GM18519 (cell line): ENCODE measurements around the gene MYO1E.
"Not testable (repeated sequence)": the region's sequence is repeated elsewhere in the genome, so short reads cannot be mapped to it uniquely, and the experiment has no call there.

Source experiments
- ATAC-seq: cut with Tn5 transposase; IDR thresholded peaks from one replicate; pipeline ENCODE4 v1.9.1; 2021; ENCODE audit warnings: mild to moderate bottlenecking, moderate library complexity; ENCODE audit not compliant: unreplicated experiment, low FRiP score

The MYO1E gene

GRCh38 chr15:59174835-59175831, 197.5 kb downstream of the MYO1E start:
- ATAC-seq: peak; percentile 67

GRCh38 chr15:59174151-59174834, 198.4 kb downstream of the MYO1E start:
- no peak for ATAC-seq

- ATAC-seq: no peak
Observed at GRCh38 chr15:59173194-59173593, 199.5 kb downstream of the MYO1E start.

- ATAC-seq: no peak
Observed at GRCh38 chr15:59172289-59172901, 200.3 kb downstream of the MYO1E start.

- no peak for ATAC-seq
Observed at GRCh38 chr15:59171067-59171397, 201.6 kb downstream of the MYO1E start.

GRCh38 chr15:59170295-59171066, 202.2 kb downstream of the MYO1E start:
- no peak for ATAC-seq

- no peak for ATAC-seq
Observed at GRCh38 chr15:59169251-59169708, 203.4 kb downstream of the MYO1E start.

GRCh38 chr15:59168536-59168935, 204.1 kb downstream of the MYO1E start:
- no peak for ATAC-seq

- ATAC-seq: no peak
Observed at GRCh38 chr15:59166601-59167265, 205.9 kb downstream of the MYO1E start.

- ATAC-seq: no peak
Observed at GRCh38 chr15:59166166-59166565, 206.5 kb downstream of the MYO1E start.

- ATAC-seq: no peak
Observed at GRCh38 chr15:59165726-59166125, 206.9 kb downstream of the MYO1E start.

GRCh38 chr15:59162080-59162479, 210.6 kb downstream of the MYO1E start:
- not testable (repeated sequence) for ATAC-seq

- ATAC-seq: no peak
Observed at GRCh38 chr15:59160880-59161593, 211.6 kb downstream of the MYO1E start.

- no peak for ATAC-seq
Observed at GRCh38 chr15:59159210-59159609, 213.5 kb downstream of the MYO1E start.

GRCh38 chr15:59158701-59159034, 214.0 kb downstream of the MYO1E start:
- ATAC-seq: no peak

GRCh38 chr15:59157840-59158700, 214.6 kb downstream of the MYO1E start:
- ATAC-seq: no peak

- ATAC-seq: no peak
Observed at GRCh38 chr15:59157396-59157795, 215.3 kb downstream of the MYO1E start.

- ATAC-seq: no peak
Observed at GRCh38 chr15:59155431-59155830, 217.2 kb downstream of the MYO1E start.
